Measurements from ENCODE around the gene COLGALT1. TPM values are rescaled to one million over a fixed set of nuclear protein-coding genes. Genes with fewer than 3 reads are reported as not detected.

The COLGALT1 gene
- total RNA-seq, 1 experiment from 2014 or later = 86.0 TPM

GRCh38 chr19:17570791-17571190 lies 15.3 kb downstream of the COLGALT1 start:
- peaks cover 11% of the 10 kb centered on the region; the same call in 1 of the 2 replicates for H3K79me2 ChIP-seq (ENCODE audit: insufficient read depth, low read length)
- no peaks in the 10 kb centered on the region for H3K9me2 ChIP-seq (ENCODE audit: insufficient read depth)
- no TSS peak for BruUV-seq (replicated peaks)
- H3K4me1 ChIP-seq (ENCODE audit: control insufficient read depth in 1 of 2, insufficient read depth in 2 of 2, low read length in 2 of 2) = peaks cover 0 to 8% of the 10 kb centered on the region in 2 experiments; a peak in 1 of 4 replicates
- H3K36me3 ChIP-seq (ENCODE audit: control insufficient read depth in 1 of 2, insufficient read depth in 2 of 2, low read length in 2 of 2) = peaks cover 17 to 40% of the 10 kb centered on the region in 2 experiments; a peak in 3 of 4 replicates
- no peak for ATAC-seq
- H2AFZ ChIP-seq (ENCODE audit: low read depth, low read length, poor library complexity, severe bottlenecking) = no peak overlapping the region
- no peak overlapping the region for H3K4me2 ChIP-seq (ENCODE audit: low read length)
- no peaks in the 10 kb centered on the region for H3K27me3 ChIP-seq (ENCODE audit: insufficient read depth, low read length)
- TF ChIP-seq EGR1 (IDR thresholded peaks at IDR 0.05; ENCODE audit: low read depth) (no peak), EZH2phosphoT487 (IDR thresholded peaks at IDR 0.05; ENCODE audit: borderline replicate concordance) (no peak), REST (IDR thresholded peaks at IDR 0.05; ENCODE audit: low read depth) (no peak), ATF3 (IDR thresholded peaks at IDR 0.05) (no peak), POLR2A (IDR thresholded peaks at IDR 0.05; ENCODE audit: borderline replicate concordance, extremely low read depth, insufficient read depth, insufficient read length) (no peak), FOSL1 (IDR thresholded peaks at IDR 0.05; ENCODE audit: low read depth) (no peak), SP1 (IDR thresholded peaks at IDR 0.05; ENCODE audit: low read depth) (no peak), RAD21 (IDR thresholded peaks at IDR 0.05; ENCODE audit: low read depth) (no peak), TCF7L2 (IDR thresholded peaks at IDR 0.05; ENCODE audit: borderline replicate concordance, extremely low read depth, insufficient read depth, insufficient read length) (no peak), ZBTB33 (IDR thresholded peaks at IDR 0.05; ENCODE audit: extremely low read depth, insufficient replicate concordance, low read length) (no peak), CEBPB (IDR thresholded peaks at IDR 0.05; ENCODE audit: low read depth) (no peak), POLR2AphosphoS5 (IDR thresholded peaks at IDR 0.05; ENCODE audit: low read depth, low read length) (no peak), CBX3 (IDR thresholded peaks at IDR 0.05; ENCODE audit: low read depth) (no peak), MAX (IDR thresholded peaks at IDR 0.05) (no peak), CTCF (IDR thresholded peaks at IDR 0.05 in 2 of 3, conservative IDR thresholded peaks at IDR 0.05 in 1 of 3; ENCODE audit: borderline replicate concordance in 1 of 3, insufficient read depth in 1 of 3, low read depth in 2 of 3, low read length in 2 of 3) (no peak), SRF (IDR thresholded peaks at IDR 0.05; ENCODE audit: low read depth) (no peak), ZNF274 (IDR thresholded peaks at IDR 0.05; ENCODE audit: low read depth, low read length) (no peak)
- 0 out of 2 replicates have a peak, but pooled peaks cover 5% of the 10 kb centered on the region for H4K20me1 ChIP-seq (ENCODE audit: insufficient read depth)
- intact Hi-C loops (cut with micrococcal nuclease) = loop anchor here (5.0 kb wide), 1 partner anchor 128 kb away; no protein-coding TSS in a partner anchor
- no peak overlapping the region for H3K27ac ChIP-seq (ENCODE audit: low read depth, low read length)
- no peak overlapping the region for H3K4me3 ChIP-seq (replicated peaks in 1 of 2; ENCODE audit: low read depth in 1 of 2, low read length in 2 of 2)
- no peak overlapping the region for H3K9ac ChIP-seq (ENCODE audit: low read length)
- ChIA-PET POLR2A (no interaction called here), RAD21 (ENCODE audit: low non-redundant PET in 1 of 2, low total read pairs in 2 of 2, uncharacterized antibody in 2 of 2, unreplicated experiment in 2 of 2) (no interaction called here), CTCF (no interaction called here)
- H3K9me3 ChIP-seq (ENCODE audit: control insufficient read depth in 1 of 2, insufficient read depth in 1 of 2, low read depth in 1 of 2, low read length in 2 of 2) = no peaks in the 10 kb centered on the region
- DNase-seq (ENCODE audit: low read depth, low spot score) = no peak

All from HCT116 (cell line).